Naive thymus-derived CD8-positive, alpha-beta T cell (primary cell): Measurements from ENCODE around the gene WNT9B. TPM values are rescaled to one million over a fixed set of nuclear protein-coding genes. Genes with fewer than 3 reads are reported as not detected.

Source experiments
- ATAC-seq, 2 donors: fragments of 150-1000 bp; cut with Tn5 transposase in 1 of 2; sonication (Bioruptor Pico), chemical (Tn5 transposase) in 1 of 2; 1 replicate in 1 of 2; 2 replicates in 1 of 2; pipeline ENCODE4 v1.10.0; 2021; ENCODE audit warnings: mild to moderate bottlenecking in 2 of 2, moderate library complexity in 2 of 2
- POLR2A ChIA-PET: fragments of 350-600 bp; sonication (Branson Sonifier 250); formaldehyde crosslinking; loops from one replicate; lab custom pipeline; 2021; ENCODE audit warnings: antibody characterized with exemption; lab: Charles Lee
- DNase-seq, 10 donors: peaks; one replicate each; pipeline versions ENCODE4 v3.0.0 to v3.0.0-alpha.2; 2020 to 2022
- H3K27ac Mint-ChIP-seq, 10 donors: one replicate each; pipeline ENCODE4 v1.8.0; 2020 to 2022; ENCODE audit warnings: mild to moderate bottlenecking in 10 of 10, mixed read lengths in 10 of 10, moderate library complexity in 4 of 10, inconsistent platforms in 1 of 10
- H3K27me3 Mint-ChIP-seq, 5 donors: one replicate each; pipeline ENCODE4 v1.8.0; 2021 to 2022; ENCODE audit warnings: mixed read lengths in 5 of 5
- H3K36me3 Mint-ChIP-seq, 3 donors: one replicate each; pipeline ENCODE4 v1.8.0; 2020 to 2022; ENCODE audit warnings: mixed read lengths in 3 of 3, mild to moderate bottlenecking in 2 of 3, inconsistent platforms in 1 of 3
- H3K4me1 Mint-ChIP-seq, 4 donors: one replicate each; pipeline ENCODE4 v1.8.0; 2021 to 2022; ENCODE audit warnings: mixed read lengths in 4 of 4
- H3K4me3 Mint-ChIP-seq, 10 donors: one replicate each; pipeline ENCODE4 v1.8.0; 2020 to 2022; ENCODE audit warnings: mild to moderate bottlenecking in 10 of 10, mixed read lengths in 10 of 10, moderate library complexity in 6 of 10, inconsistent platforms in 1 of 10
- H3K9me3 Mint-ChIP-seq, 9 donors: one replicate each; pipeline ENCODE4 v1.8.0; 2020 to 2022; ENCODE audit warnings: mixed read lengths in 9 of 9, mild to moderate bottlenecking in 3 of 9, inconsistent platforms in 1 of 9, moderate library complexity in 1 of 9
- polyA plus RNA-seq, 3 donors: library from polyadenylated mRNA; unstranded; fragments of 300-500 nt; fragmentation: Illumina TruSeq; gene quantifications; one replicate each; pipeline ENCODE4 v1.2.3, GENCODE V29; 2021
- total RNA-seq, 8 experiments: library from RNA in 2 of 8; stranded (reverse) in 2 of 8; gene quantifications; one replicate each; pipeline ENCODE4 v1.2.3 and lab custom pipeline; 2021 to 2026

WNT9B gene, protein sequence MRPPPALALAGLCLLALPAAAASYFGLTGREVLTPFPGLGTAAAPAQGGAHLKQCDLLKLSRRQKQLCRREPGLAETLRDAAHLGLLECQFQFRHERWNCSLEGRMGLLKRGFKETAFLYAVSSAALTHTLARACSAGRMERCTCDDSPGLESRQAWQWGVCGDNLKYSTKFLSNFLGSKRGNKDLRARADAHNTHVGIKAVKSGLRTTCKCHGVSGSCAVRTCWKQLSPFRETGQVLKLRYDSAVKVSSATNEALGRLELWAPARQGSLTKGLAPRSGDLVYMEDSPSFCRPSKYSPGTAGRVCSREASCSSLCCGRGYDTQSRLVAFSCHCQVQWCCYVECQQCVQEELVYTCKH
- total RNA-seq (not detected), polyA plus RNA-seq (not detected), total RNA-seq (lab: John Stamatoyannopoulos, UW) (0 reads per million in 6 experiments)

DNA sequence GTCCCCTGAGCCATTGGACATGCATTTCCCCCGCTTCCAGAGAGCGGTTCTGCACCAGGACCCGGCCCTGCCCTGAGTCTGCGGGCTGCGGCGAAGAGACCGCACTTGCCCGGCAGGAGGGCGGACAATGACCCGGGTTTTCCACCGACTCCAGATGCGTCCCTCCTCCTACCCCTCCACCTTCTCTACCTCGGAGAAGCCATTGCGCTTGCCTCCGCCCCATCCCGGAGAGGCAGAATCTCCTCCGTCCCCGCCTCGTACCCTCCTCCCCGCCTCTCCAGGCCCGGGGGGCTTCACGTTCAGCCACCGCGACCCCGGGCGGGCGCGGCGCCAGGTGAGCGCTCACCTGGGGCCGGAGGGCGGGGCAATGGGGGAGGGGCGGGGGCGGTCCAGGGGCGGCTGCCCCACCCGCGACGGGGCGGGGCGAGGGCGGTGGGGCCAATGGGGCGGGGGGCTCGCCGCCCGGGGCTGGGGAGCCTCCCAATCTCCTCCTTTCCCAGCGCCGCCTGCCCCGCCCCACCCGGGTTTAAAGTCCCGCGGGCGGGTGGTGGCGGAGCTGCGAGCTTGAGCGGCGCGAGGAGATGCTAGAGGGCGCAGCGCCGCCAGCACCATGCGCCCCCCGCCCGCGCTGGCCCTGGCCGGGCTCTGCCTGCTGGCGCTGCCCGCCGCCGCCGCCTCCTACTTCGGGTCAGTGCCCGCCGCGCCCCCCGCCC lies at the start of gene WNT9B:
Gene WNT9B, plus strand, starts transcription at position 555 of the 713 bp plus-strand sequence. Its CDS starts 56 bp downstream, at position 611.
- Mint-ChIP-seq H3K4me1 (peaks cover 2 to 15% (median 13%) of the 10 kb centered on the region in 4 donors), H3K27ac (no peak within 1 kb of the TSS), H3K36me3 (peaks cover 0 to 2% (median 0%) of the 10 kb centered on the region in 3 donors), H3K4me3 (peak within 1 kb of the TSS; percentile 32 to 79 (median 70)), H3K9me3 (no peaks in the 10 kb centered on the region), H3K27me3 (peaks cover 43 to 92% (median 68%) of the 10 kb centered on the region in 5 donors)
- POLR2A ChIA-PET, result no interaction called here
- DNase-seq (peak in 6 of 10 donors; percentile 4 to 58 (median 19)), ATAC-seq (peak; percentile 67 to 76)

DNA sequence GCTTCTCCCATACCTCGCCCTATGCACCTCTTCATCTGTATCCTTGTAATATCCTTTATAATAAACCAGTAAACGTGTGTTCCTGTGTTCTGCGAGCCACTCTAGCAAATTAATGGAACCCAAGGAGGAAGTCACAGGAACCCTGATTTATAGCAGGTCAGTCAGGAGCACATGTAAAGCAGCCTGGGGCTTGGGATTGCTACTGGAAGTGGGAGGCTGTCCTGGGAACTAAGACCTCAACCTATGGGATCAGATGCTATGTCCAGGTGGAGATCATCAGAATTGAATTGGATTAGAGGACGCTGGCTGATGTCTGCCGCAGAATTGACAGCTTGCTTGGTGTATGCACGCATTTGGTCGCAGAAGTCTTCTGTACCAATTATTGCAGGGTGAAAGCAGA lies 48.6 kb upstream of the WNT9B start:
- peaks cover 0 to 1% (median 0%) of the 10 kb centered on the region in 9 donors for H3K9me3 Mint-ChIP-seq
- ATAC-seq (no peak), DNase-seq (no peak)
- no peak overlapping the region for H3K4me3 Mint-ChIP-seq
- no peak overlapping the region for H3K27ac Mint-ChIP-seq
- H3K4me1 Mint-ChIP-seq, result no peaks in the 10 kb centered on the region
- POLR2A ChIA-PET, result no interaction called here
- peaks cover 1 to 19% (median 7%) of the 10 kb centered on the region in 5 donors for H3K27me3 Mint-ChIP-seq
- H3K36me3 Mint-ChIP-seq, result peaks cover 0 to 2% (median 0%) of the 10 kb centered on the region in 3 donors

DNA sequence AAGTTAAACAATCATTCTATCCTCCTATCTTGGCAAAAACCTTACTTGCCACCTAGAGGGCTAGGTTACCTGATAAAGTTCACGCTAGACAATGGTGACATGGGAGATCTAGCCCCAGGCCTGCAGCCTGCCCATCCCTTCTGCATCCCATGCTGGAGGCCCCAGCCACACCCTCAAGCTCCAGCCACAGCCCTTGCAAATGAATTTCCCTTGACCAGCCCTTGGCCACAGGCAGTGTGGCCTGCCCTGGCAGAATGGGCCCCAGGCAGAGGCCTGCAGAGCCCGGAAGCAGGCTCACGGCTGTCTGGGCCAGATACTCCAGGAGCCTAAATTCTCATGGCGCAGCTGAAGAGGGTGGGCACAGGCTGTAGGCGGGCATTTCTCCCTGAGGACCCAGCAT lies 47.8 kb upstream of the WNT9B start:
- no peak for DNase-seq
- ATAC-seq, result no peak
- Mint-ChIP-seq H3K4me3 (no peak overlapping the region), H3K27me3 (peaks cover 2 to 22% (median 7%) of the 10 kb centered on the region in 5 donors), H3K36me3 (peaks cover 0 to 2% (median 0%) of the 10 kb centered on the region in 3 donors), H3K27ac (no peak overlapping the region), H3K4me1 (no peaks in the 10 kb centered on the region), H3K9me3 (peaks cover 0 to 1% (median 0%) of the 10 kb centered on the region in 9 donors)
- POLR2A ChIA-PET, result no interaction called here

DNA sequence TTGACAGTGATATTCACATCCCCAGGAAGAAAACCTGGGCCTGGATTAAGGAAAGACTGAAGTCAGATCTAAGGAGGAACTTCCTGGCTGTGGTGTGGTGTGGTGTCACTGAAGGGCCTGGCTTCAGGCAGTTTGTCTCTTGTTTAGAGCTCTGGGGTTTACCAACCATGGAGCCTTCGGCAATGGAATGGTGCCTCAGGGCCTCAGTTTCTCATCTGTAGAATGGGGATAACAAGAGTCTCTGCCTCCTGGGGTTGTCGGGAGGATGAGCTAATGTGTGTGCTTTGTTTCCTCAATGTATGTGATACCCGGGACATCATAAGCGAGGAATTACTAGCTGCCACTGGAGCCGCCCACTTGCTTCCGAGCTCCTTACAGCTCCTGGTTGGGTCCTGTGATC lies 45.6 kb upstream of the WNT9B start:
- H3K4me1 Mint-ChIP-seq, result no peaks in the 10 kb centered on the region
- DNase-seq (no peak), ATAC-seq (no peak)
- H3K27me3 Mint-ChIP-seq, result peaks cover under 1 to 34% (median 6%) of the 10 kb centered on the region in 5 donors
- H3K36me3 Mint-ChIP-seq, result peaks cover 0 to 2% (median 0%) of the 10 kb centered on the region in 3 donors
- no peak overlapping the region for H3K4me3 Mint-ChIP-seq
- POLR2A ChIA-PET, result no interaction called here
- peaks cover 0 to 1% (median 0%) of the 10 kb centered on the region in 9 donors for H3K9me3 Mint-ChIP-seq
- no peak overlapping the region for H3K27ac Mint-ChIP-seq

DNA sequence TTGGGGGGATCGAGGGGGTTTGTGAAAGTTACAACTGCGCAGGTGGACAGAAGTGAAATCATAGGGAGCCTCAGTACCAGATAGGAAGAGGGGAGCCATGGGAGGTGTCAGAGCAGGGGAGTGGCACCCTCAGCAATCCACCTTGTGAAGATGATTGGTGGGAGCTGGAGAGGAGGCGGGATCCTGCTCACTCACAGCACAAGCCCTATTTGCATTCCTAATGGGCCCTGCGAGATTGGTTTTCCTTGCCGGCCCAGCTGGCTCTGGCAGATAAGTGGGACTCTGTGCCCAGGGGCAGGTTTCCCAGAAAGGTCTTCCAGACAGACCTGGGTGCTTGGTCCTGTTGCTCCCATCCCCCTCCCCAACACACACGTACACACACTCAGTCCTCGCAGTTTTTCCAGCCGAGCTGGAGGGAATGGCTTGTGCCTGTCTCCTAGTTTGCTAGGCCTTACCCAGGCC lies 42.2 kb upstream of the WNT9B start:
- H3K36me3 Mint-ChIP-seq, result peaks cover 0 to 2% (median 0%) of the 10 kb centered on the region in 3 donors
- H3K9me3 Mint-ChIP-seq, result peaks cover 0 to 1% (median 0%) of the 10 kb centered on the region in 9 donors
- DNase-seq (no peak), ATAC-seq (no peak)
- H3K27me3 Mint-ChIP-seq, result peaks cover 20 to 63% (median 31%) of the 10 kb centered on the region in 5 donors
- no peak overlapping the region for H3K4me3 Mint-ChIP-seq
- no peaks in the 10 kb centered on the region for H3K4me1 Mint-ChIP-seq
- POLR2A ChIA-PET, result no interaction called here
- H3K27ac Mint-ChIP-seq, result no peak overlapping the region

DNA sequence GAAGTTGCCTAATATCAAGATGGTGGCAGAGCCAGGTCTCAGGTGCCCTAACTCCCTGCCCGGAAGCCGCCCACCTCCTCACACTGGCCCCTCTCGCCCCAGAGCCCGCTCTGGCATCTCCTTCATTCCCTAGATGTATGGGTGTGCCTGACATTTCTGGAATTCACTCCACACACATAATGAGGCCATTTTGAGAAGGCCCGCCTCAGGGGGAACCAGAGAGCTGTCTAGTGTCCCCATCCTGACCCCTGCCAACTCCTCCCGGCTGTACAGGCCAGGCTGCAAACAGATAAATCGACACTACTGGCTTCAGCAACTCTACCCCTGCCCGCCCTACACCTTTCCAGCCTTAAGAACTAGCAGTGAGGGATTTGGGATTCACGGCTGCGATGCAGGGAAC lies 40.5 kb upstream of the WNT9B start:
- Mint-ChIP-seq H3K36me3 (no peaks in the 10 kb centered on the region), H3K4me3 (no peak overlapping the region), H3K27ac (no peak overlapping the region), H3K9me3 (no peaks in the 10 kb centered on the region), H3K27me3 (peaks cover 20 to 72% (median 37%) of the 10 kb centered on the region in 5 donors), H3K4me1 (peaks cover 0 to under 1% (median 0%) of the 10 kb centered on the region in 4 donors)
- DNase-seq (no peak), ATAC-seq (no peak)
- POLR2A ChIA-PET, result no interaction called here

DNA sequence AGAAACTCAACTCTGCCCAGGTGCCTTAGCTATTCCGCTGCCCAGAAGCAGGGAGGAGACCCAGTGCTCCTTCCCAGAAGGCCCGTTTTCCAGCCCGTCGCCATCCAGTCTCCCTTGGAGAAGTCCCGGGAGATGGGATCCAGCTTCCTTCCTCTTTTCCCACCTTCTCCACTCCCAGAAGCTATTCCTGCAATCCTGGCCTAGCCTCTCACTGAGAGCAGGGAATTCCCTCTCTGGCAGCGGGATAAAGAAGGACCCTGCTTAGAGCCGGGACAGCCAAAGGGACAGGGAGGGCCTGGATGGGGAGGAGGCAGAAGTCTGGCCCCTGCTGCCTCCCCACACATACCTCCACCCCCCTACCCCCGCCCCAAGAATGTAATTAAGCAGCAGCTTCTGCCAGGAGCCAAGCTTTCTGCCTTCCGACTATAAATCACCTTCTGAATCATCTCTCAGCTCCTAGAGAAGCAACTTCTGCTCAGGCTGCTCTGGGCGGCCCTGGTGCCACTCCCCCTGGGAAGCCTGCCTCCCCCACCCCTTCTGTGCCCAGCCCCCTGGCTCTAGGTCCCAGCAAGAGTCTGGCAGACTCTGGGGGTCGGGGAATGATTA lies 39.3 kb upstream of the WNT9B start:
- peaks cover 0 to 7% (median 5%) of the 10 kb centered on the region in 4 donors for H3K4me1 Mint-ChIP-seq
- ATAC-seq (no peak), DNase-seq (no peak)
- H3K27me3 Mint-ChIP-seq, result peaks cover 29 to 85% (median 49%) of the 10 kb centered on the region in 5 donors
- POLR2A ChIA-PET, result no interaction called here
- no peaks in the 10 kb centered on the region for H3K9me3 Mint-ChIP-seq
- H3K36me3 Mint-ChIP-seq, result no peaks in the 10 kb centered on the region
- no peak overlapping the region for H3K4me3 Mint-ChIP-seq
- no peak overlapping the region for H3K27ac Mint-ChIP-seq

DNA sequence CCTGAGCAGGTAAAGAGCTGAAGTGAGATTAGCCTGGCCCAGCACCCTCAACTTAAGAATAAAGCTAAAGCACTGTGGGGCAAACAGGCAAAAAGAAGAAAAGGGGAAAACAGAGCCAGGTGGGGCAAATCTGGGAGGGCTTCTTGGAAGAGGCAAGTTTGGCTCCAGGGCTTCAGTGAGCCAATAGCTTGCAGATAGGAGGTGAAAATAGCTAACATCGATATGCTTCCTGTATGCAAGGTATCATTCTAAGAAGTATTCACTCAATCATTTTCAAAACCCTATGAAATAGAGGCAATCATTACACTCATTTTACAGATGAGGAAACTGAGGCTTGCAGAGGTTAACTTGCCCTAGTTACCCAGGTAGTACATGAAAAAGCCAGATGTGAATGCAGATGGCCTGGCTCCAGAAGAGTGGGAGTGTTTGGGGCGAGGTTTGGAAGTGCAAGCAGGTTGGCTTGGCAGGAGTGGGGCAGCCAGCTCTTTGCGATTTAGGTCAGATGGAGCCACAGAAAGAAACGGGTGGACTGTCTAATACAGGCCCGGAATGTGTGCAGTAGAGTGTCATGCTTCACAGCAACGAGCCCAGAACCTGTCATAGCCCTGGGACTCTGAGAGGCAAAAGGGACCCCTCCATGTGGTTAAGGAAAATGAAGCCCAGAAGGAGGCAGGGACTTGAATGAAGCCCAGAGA lies 38.6 kb upstream of the WNT9B start:
- no peak overlapping the region for H3K27ac Mint-ChIP-seq
- peaks cover 3 to 13% (median 11%) of the 10 kb centered on the region in 4 donors for H3K4me1 Mint-ChIP-seq
- H3K9me3 Mint-ChIP-seq, result no peaks in the 10 kb centered on the region
- peaks cover 34 to 91% (median 54%) of the 10 kb centered on the region in 5 donors for H3K27me3 Mint-ChIP-seq
- ATAC-seq (no peak), DNase-seq (no peak)
- no peak overlapping the region for H3K4me3 Mint-ChIP-seq
- POLR2A ChIA-PET, result no interaction called here
- H3K36me3 Mint-ChIP-seq, result peaks cover 0 to 3% (median 0%) of the 10 kb centered on the region in 3 donors

DNA sequence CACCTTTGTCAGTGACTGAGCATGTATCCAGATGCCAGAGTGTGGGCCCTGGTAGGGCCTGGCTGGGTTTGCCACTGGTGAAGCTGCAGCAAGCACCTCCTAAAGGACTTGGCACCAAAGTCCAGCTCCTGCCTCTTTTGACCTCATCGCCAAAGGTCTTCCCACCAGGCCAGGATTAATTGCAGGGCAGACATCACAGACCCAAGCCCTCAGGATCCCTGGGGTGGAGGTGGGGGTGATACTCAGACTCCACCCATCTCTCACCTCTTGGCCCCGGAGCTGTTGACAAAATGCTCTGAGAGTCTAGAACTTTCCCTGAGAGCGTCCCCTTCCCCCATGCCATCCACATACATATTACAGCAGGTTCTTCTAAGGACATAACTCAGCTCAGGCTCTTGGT lies 37.5 kb upstream of the WNT9B start:
- Mint-ChIP-seq H3K27me3 (peaks cover 34 to 93% (median 56%) of the 10 kb centered on the region in 5 donors), H3K36me3 (peaks cover 0 to 8% (median 0%) of the 10 kb centered on the region in 3 donors), H3K4me3 (no peak overlapping the region), H3K27ac (no peak overlapping the region), H3K9me3 (no peaks in the 10 kb centered on the region), H3K4me1 (peaks cover 9 to 22% (median 15%) of the 10 kb centered on the region in 4 donors)
- DNase-seq, result no peak
- POLR2A ChIA-PET, result interaction anchor here (1.4 kb wide), 1 partner anchor 9 kb away, joined by 3 read pairs; no protein-coding TSS in a partner anchor
- ATAC-seq, result no peak

DNA sequence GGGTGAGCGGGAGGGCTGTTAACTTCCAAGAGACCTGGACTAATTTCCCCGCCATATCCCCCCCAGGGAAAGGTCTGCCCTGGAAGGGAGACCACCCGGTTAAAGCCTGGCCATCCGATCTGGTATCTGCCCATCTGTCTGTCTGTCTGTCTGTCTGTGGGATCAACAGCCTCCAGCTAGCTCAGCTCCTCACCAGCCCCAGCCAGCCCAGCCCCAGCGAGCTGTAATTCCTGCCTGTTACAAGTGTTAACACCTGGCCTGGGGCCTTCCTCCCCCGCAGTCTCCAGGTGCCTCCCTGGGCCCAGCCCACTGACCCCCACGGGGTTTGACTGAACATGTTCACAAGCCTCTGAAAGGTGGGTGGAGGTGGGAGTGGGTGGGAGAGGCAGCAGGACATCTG lies 36.9 kb upstream of the WNT9B start:
- peaks cover 0 to 8% (median 0%) of the 10 kb centered on the region in 3 donors for H3K36me3 Mint-ChIP-seq
- H3K4me3 Mint-ChIP-seq, result no peak overlapping the region
- H3K27me3 Mint-ChIP-seq, result peaks cover 34 to 93% (median 55%) of the 10 kb centered on the region in 5 donors

DNA sequence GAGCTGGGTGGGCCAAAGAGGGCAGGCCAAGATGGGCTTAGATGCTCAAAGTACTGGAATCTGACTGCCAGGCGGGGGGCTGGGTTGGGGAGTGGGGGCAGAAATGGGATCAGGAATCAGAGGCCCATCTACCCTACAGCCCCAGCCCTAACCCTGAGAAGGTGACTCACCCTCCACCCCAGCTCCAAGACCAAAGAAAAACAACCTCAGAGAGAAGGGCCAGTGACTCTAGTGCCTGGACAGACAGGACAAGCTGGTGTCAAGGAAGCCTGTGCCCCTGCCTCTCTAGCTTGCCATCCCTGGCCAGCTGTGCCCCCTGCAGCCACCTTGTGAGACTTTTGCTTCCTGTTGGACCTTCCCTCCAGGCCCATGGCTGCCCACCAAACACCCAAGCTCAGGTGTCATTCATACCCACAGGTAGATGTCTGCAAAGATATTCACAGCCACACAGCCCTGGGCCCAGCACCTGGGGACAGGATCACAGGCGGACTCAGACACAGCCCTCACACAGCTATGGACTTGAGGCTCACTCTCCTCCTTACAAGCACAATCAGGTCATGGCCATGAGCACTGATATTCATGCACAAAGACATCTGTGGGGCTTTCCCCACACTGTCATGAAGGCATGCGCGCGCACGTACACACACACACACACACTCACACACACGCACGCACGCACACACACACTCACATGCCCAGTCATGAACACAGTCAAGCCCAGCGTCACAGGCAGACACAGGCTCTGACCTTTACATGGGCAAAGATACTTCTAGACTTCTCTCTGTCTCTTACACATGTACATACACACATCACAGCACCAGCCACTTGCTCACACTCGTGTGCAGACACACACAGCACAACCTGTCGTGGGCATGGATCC lies 35.7 kb upstream of the WNT9B start:
- H3K27ac Mint-ChIP-seq, result no peak overlapping the region
- peaks cover 0 to 8% (median 0%) of the 10 kb centered on the region in 3 donors for H3K36me3 Mint-ChIP-seq
- H3K4me1 Mint-ChIP-seq, result peaks cover 16 to 38% (median 24%) of the 10 kb centered on the region in 4 donors
- no peak for ATAC-seq
- H3K27me3 Mint-ChIP-seq, result peaks cover 37 to 98% (median 60%) of the 10 kb centered on the region in 5 donors
- POLR2A ChIA-PET, result no interaction called here
- H3K4me3 Mint-ChIP-seq, result peak overlapping the region in 1 of 10 donors; percentile 10
- no peaks in the 10 kb centered on the region for H3K9me3 Mint-ChIP-seq
- peak in 1 of 10 donors; percentile 52 for DNase-seq

More for the DNA sequence above, 36.9 kb upstream of the WNT9B start:
- DNase-seq (no peak), ATAC-seq (no peak)
- H3K9me3 Mint-ChIP-seq, result no peaks in the 10 kb centered on the region
- POLR2A ChIA-PET, result interaction anchor here (1.4 kb wide), 1 partner anchor 9 kb away, joined by 3 read pairs; no protein-coding TSS in a partner anchor
- H3K4me1 Mint-ChIP-seq, result peaks cover 13 to 25% (median 16%) of the 10 kb centered on the region in 4 donors
- H3K27ac Mint-ChIP-seq, result no peak overlapping the region
